HT1080 (cell line): ENCODE measurements around the gene PRKCE. TPM values are rescaled to one million over a fixed set of nuclear protein-coding genes. Genes with fewer than 3 reads are reported as not detected.

Experiments
- DNase-seq: peaks from one replicate; pipeline ENCODE4 v3.0.0-alpha.2; 2015; ENCODE audit warnings: low read depth
- total RNA-seq: library from RNA; depleted of rRNA; stranded (reverse); fragments of >200 nt; shearing (Covaris generic); gene quantifications from 2 replicates; pipeline ENCODE4 v1.2.3, GENCODE V29; 2014

Gene PRKCE
- total RNA-seq, 1 experiment from 2014 or later: 31.7 TPM

- DNase-seq: no peak
These were observed 274.3 kb downstream of the PRKCE start for GRCh38 chr2:45925636-45926366.

GRCh38 chr2:45928946-45929345 is 277.5 kb downstream of the PRKCE start:
- DNase-seq: no peak

- DNase-seq: no peak
These were observed 278.4 kb downstream of the PRKCE start for GRCh38 chr2:45929674-45930395.

GRCh38 chr2:45930396-45930792 is 278.9 kb downstream of the PRKCE start:
- DNase-seq: peak; percentile 64

- DNase-seq: peak; percentile 10
These were observed 281.0 kb downstream of the PRKCE start for GRCh38 chr2:45932278-45932975.

- DNase-seq: peak; percentile 99
These were observed 284.5 kb downstream of the PRKCE start for GRCh38 chr2:45935791-45936622.

- DNase-seq: no peak
These were observed 285.1 kb downstream of the PRKCE start for GRCh38 chr2:45936623-45936979.

- no peak for DNase-seq
These were observed 286.5 kb downstream of the PRKCE start for GRCh38 chr2:45937990-45938389.

GRCh38 chr2:45938649-45939511 is 287.4 kb downstream of the PRKCE start:
- peak; percentile 98 for DNase-seq

GRCh38 chr2:45941531-45942236 is 290.2 kb downstream of the PRKCE start:
- no peak for DNase-seq

- DNase-seq: no peak
These were observed 290.8 kb downstream of the PRKCE start for GRCh38 chr2:45942237-45942738.

- DNase-seq: no peak
These were observed 292.0 kb downstream of the PRKCE start for GRCh38 chr2:45943219-45944044.

GRCh38 chr2:45944074-45944473 is 292.6 kb downstream of the PRKCE start:
- DNase-seq: peak; percentile 58

- DNase-seq: no peak
These were observed 293.8 kb downstream of the PRKCE start for GRCh38 chr2:45945302-45945717.

- DNase-seq: peak; percentile 98
These were observed 294.5 kb downstream of the PRKCE start for GRCh38 chr2:45946023-45946422.

- no peak for DNase-seq
These were observed 299.1 kb downstream of the PRKCE start for GRCh38 chr2:45950606-45951005.

GRCh38 chr2:45951025-45951727 is 299.7 kb downstream of the PRKCE start:
- DNase-seq: no peak

- DNase-seq: no peak
These were observed 301.1 kb downstream of the PRKCE start for GRCh38 chr2:45952591-45952990.
